Neural cell (in vitro differentiated cells): ENCODE measurements around the gene TAF6. TPM values are rescaled to one million over a fixed set of nuclear protein-coding genes. Genes with fewer than 3 reads are reported as not detected.

Source experiments
- H2AFZ ChIP-seq: fragments of 200-600, 300-800 bp; sonication (generic), shearing (Covaris generic); 2 replicates; pipeline ENCODE4 v1.6.0; 2014; ENCODE audit warnings: low read depth, mild to moderate bottlenecking, antibody characterized with exemption, low read length, moderate library complexity
- H3F3A ChIP-seq: fragments of 200-600 bp; shearing (Covaris generic); 2 replicates; pipeline ENCODE4 v1.6.1; 2016; ENCODE audit warnings: mild to moderate bottlenecking, moderate library complexity, mixed read lengths, antibody characterized with exemption, low read length; ENCODE audit not compliant: insufficient read depth, poor library complexity, severe bottlenecking
- H3K27ac ChIP-seq: fragments of 200-600, 300-800 bp; sonication (generic), shearing (Covaris generic); 2 replicates; pipeline ENCODE4 v1.5.1; 2014; ENCODE audit warnings: mild to moderate bottlenecking, low read length, moderate library complexity
- H3K27me3 ChIP-seq: fragments of 300-800, 200-600 bp; sonication (generic), shearing (Covaris generic); 2 replicates; pipeline ENCODE4 v1.6.0; 2014; ENCODE audit warnings: mild to moderate bottlenecking, low read depth, low read length, moderate library complexity; ENCODE audit not compliant: insufficient read depth
- H3K36me3 ChIP-seq: fragments of 300-800, 200-600 bp; sonication (generic), shearing (Covaris generic); 2 replicates; pipeline ENCODE4 v1.5.1; 2014; ENCODE audit warnings: mild to moderate bottlenecking, antibody characterized with exemption, low read length, moderate library complexity; ENCODE audit not compliant: insufficient read depth
- H3K4me2 ChIP-seq: fragments of 300-800, 200-600 bp; sonication (generic), shearing (Covaris generic); 2 replicates; pipeline ENCODE4 v1.6.0; 2014; ENCODE audit warnings: mild to moderate bottlenecking, low read length
- H3K4me3 ChIP-seq: fragments of 300-800, 200-600 bp; sonication (generic), shearing (Covaris generic); 2 replicates; pipeline ENCODE4 v1.5.1; 2014; ENCODE audit warnings: mild to moderate bottlenecking, low read length, moderate library complexity
- H3K79me2 ChIP-seq: fragments of 200-600 bp; shearing (Covaris generic); replicated peaks from 2 replicates; pipeline ENCODE4 v1.6.0; 2014; ENCODE audit warnings: mild to moderate bottlenecking, low read length, moderate library complexity; ENCODE audit not compliant: insufficient read depth
- H3K9ac ChIP-seq: fragments of 300-800, 200-600 bp; sonication (generic), shearing (Covaris generic); 2 replicates; pipeline ENCODE4 v1.6.1; 2016; ENCODE audit warnings: mild to moderate bottlenecking, low read length, mixed read lengths
- H3K9me2 ChIP-seq: fragments of 200-600 bp; shearing (Covaris generic); 2 replicates; pipeline ENCODE4 v1.6.1; 2016; ENCODE audit warnings: mild to moderate bottlenecking, low read length, mixed read lengths; ENCODE audit not compliant: insufficient read depth
- H3K9me3 ChIP-seq: fragments of 200-600, 300-800 bp; sonication (generic), shearing (Covaris generic); 2 replicates; pipeline ENCODE4 v1.6.1; 2016; ENCODE audit warnings: mild to moderate bottlenecking, mixed run types, low read length, moderate library complexity, mixed read lengths
- H4K20me1 ChIP-seq: fragments of 200-600 bp; shearing (Covaris generic); 2 replicates; pipeline ENCODE4 v1.6.1; 2016; ENCODE audit warnings: mild to moderate bottlenecking, mixed run types; ENCODE audit not compliant: insufficient read depth
- CTCF ChIP-seq: fragments of 450-650 bp; IDR thresholded peaks from 2 replicates; pipeline ENCODE4 v1.5.1; 2014; ENCODE audit warnings: antibody characterized with exemption, mild to moderate bottlenecking, moderate library complexity; ENCODE audit not compliant: poor library complexity, severe bottlenecking
- EP300 ChIP-seq: fragments of 450-650 bp; conservative IDR thresholded peaks from 2 replicates; pipeline ENCODE4 v1.6.1; 2014; ENCODE audit warnings: antibody characterized with exemption, mild to moderate bottlenecking, moderate library complexity; ENCODE audit not compliant: poor library complexity, severe bottlenecking
- EZH2 ChIP-seq: fragments of 200-600, 300-800 bp; shearing (Covaris generic), sonication (generic); IDR thresholded peaks from 2 replicates; pipeline ENCODE4 v1.6.1; 2014; ENCODE audit warnings: antibody characterized with exemption, low read length, borderline replicate concordance, mild to moderate bottlenecking; ENCODE audit not compliant: insufficient read depth, poor library complexity, severe bottlenecking
- MXI1 ChIP-seq: fragments of 450-650 bp; conservative IDR thresholded peaks from 2 replicates; pipeline ENCODE4 v1.6.1; 2014; ENCODE audit warnings: antibody characterized with exemption, mild to moderate bottlenecking; ENCODE audit not compliant: poor library complexity, severe bottlenecking
- POLR2AphosphoS5 ChIP-seq: IDR thresholded peaks from 2 replicates; pipeline ENCODE4 v1.6.1; 2012
- RAD21 ChIP-seq: fragments of 450-650 bp; conservative IDR thresholded peaks from 2 replicates; pipeline ENCODE4 v1.6.1; 2014; ENCODE audit warnings: antibody characterized with exemption, mild to moderate bottlenecking, moderate library complexity
- REST ChIP-seq: IDR thresholded peaks from 2 replicates; pipeline ENCODE4 v1.6.1; 2012; ENCODE audit warnings: borderline replicate concordance
- SMC3 ChIP-seq: fragments of 450-650 bp; conservative IDR thresholded peaks from 2 replicates; pipeline ENCODE4 v1.6.1; 2014; ENCODE audit warnings: antibody characterized with exemption, mild to moderate bottlenecking, moderate library complexity; ENCODE audit not compliant: poor library complexity
- TAF1 ChIP-seq: IDR thresholded peaks from 2 replicates; pipeline ENCODE4 v1.6.1; 2012; ENCODE audit warnings: low read depth
- polyA plus RNA-seq: library from polyadenylated mRNA; depleted of rRNA; stranded (reverse); fragments of >200 nt; gene quantifications from 2 replicates; pipeline ENCODE4 v1.2.3, GENCODE V29; 2014

The TAF6 gene
- polyA plus RNA-seq, 1 donor from 2014 or later, result 23.4 TPM

DNA sequence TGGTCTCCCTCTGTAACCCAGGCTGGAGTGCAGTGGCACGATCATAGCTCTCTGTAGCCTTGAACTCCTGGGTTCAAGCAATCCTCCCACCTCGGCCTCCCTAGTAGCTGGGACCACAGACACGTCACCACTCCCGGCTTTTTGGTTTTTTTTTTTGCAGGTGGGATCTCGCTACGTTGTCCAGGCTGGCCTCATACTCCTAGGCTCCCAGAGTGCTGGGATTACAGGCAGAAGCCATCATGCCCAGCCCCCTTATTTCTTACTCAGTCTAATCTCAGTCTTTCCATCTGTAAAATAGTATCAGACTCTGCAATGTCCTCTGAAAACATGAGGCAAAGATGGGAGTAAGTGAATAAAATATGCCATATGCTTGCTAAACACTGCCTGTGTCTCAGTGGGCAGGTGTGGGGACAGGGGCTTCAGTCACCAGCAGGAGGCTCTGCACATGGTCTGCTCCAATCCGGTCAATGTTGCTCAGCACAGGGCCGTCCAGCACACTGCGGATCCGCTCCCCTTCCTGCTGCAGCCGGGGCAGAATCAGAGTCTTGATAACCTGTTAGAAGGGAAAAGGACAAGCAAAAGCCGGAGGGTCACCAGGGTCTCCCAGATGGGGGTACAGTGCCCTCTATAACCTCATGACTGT lies 9.5 kb downstream of the TAF6 start:
- H3K79me2 ChIP-seq, result no peaks in the 10 kb centered on the region
- no peaks in the 10 kb centered on the region for H3K36me3 ChIP-seq
- H3K9ac ChIP-seq, result no peak overlapping the region

GRCh38 chr7:100107890-100108289 lies 11.3 kb downstream of the TAF6 start:
- Histone ChIP-seq H3K9me2 (no peaks in the 10 kb centered on the region), H3K79me2 (no peaks in the 10 kb centered on the region), H3K27ac (no peak overlapping the region), H3F3A (no peaks in the 10 kb centered on the region), H3K27me3 (no peaks in the 10 kb centered on the region), H4K20me1 (no peaks in the 10 kb centered on the region), H2AFZ (no peak overlapping the region), H3K4me3 (no peak overlapping the region), H3K4me2 (no peak overlapping the region), H3K9ac (no peak overlapping the region), H3K36me3 (no peaks in the 10 kb centered on the region), H3K9me3 (no peaks in the 10 kb centered on the region)
- TF ChIP-seq TAF1 (no peak), EZH2 (no peak), MXI1 (no peak), REST (no peak), POLR2AphosphoS5 (no peak), SMC3 (no peak), EP300 (no peak), RAD21 (no peak)

More for the DNA sequence above, 9.5 kb downstream of the TAF6 start:
- Histone ChIP-seq H3F3A (no peaks in the 10 kb centered on the region), H4K20me1 (no peaks in the 10 kb centered on the region), H3K4me3 (no peak overlapping the region), H3K9me2 (no peaks in the 10 kb centered on the region), H3K27me3 (no peaks in the 10 kb centered on the region), H3K4me2 (no peak overlapping the region), H3K9me3 (no peaks in the 10 kb centered on the region), H3K27ac (no peak overlapping the region), H2AFZ (no peak overlapping the region)
- TF ChIP-seq MXI1, result no peak
- TF ChIP-seq CTCF, result no peak
- TF ChIP-seq REST, result no peak
- no peak for TF ChIP-seq TAF1
- TF ChIP-seq EP300, result no peak
- TF ChIP-seq SMC3, result no peak
- no peak for TF ChIP-seq RAD21
- no peak for TF ChIP-seq POLR2AphosphoS5
- no peak for TF ChIP-seq EZH2
